ENCODE results near the gene SELENOO. TPM values are rescaled to one million over a fixed set of nuclear protein-coding genes. Genes with fewer than 3 reads are reported as not detected.

The SELENOO gene
- total RNA-seq, 1 experiment from 2014 or later = 27.0 TPM

DNA sequence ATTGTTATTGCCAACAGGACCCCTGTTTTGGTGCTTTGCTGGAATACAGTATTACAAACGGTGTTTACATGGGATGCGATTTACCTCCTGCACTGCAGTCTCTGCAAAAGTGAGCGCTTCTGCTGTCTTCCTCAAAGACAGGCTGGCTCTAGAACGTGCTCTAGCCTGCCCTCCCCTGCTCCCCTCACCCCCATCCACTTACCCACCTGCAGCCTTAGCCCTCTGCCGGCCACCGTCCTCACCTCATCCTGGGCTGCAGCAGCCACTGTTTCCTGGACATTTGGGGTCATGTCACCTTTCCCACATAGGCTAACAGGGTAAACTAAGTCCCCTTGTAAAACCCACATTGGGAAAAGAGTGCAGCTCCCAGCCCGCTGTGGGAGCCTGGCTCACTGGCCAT is 39.9 kb upstream of the SELENOO start:
- no peaks in the 10 kb centered on the region for H3K36me3 Mint-ChIP-seq
- no peak for TF ChIP-seq ZNF138 (CRISPR knock-in tag; conservative IDR thresholded peaks at IDR 0.05)
- no peak for TF ChIP-seq KAT7 (CRISPR knock-in tag; IDR thresholded peaks at IDR 0.05; ENCODE audit: borderline replicate concordance)
- no peak for TF ChIP-seq GTF2I (CRISPR knock-in tag; conservative IDR thresholded peaks at IDR 0.05)
- TF ChIP-seq, protein P1, sequence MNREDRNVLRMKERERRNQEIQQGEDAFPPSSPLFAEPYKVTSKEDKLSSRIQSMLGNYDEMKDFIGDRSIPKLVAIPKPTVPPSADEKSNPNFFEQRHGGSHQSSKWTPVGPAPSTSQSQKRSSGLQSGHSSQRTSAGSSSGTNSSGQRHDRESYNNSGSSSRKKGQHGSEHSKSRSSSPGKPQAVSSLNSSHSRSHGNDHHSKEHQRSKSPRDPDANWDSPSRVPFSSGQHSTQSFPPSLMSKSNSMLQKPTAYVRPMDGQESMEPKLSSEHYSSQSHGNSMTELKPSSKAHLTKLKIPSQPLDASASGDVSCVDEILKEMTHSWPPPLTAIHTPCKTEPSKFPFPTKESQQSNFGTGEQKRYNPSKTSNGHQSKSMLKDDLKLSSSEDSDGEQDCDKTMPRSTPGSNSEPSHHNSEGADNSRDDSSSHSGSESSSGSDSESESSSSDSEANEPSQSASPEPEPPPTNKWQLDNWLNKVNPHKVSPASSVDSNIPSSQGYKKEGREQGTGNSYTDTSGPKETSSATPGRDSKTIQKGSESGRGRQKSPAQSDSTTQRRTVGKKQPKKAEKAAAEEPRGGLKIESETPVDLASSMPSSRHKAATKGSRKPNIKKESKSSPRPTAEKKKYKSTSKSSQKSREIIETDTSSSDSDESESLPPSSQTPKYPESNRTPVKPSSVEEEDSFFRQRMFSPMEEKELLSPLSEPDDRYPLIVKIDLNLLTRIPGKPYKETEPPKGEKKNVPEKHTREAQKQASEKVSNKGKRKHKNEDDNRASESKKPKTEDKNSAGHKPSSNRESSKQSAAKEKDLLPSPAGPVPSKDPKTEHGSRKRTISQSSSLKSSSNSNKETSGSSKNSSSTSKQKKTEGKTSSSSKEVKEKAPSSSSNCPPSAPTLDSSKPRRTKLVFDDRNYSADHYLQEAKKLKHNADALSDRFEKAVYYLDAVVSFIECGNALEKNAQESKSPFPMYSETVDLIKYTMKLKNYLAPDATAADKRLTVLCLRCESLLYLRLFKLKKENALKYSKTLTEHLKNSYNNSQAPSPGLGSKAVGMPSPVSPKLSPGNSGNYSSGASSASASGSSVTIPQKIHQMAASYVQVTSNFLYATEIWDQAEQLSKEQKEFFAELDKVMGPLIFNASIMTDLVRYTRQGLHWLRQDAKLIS (CRISPR knock-in tag; IDR thresholded peaks at IDR 0.05; ENCODE audit: borderline replicate concordance) = no peak
- TF ChIP-seq CBFB (CRISPR knock-in tag; IDR thresholded peaks at IDR 0.05; ENCODE audit: low read depth) = no peak
- TF ChIP-seq, protein P2, sequence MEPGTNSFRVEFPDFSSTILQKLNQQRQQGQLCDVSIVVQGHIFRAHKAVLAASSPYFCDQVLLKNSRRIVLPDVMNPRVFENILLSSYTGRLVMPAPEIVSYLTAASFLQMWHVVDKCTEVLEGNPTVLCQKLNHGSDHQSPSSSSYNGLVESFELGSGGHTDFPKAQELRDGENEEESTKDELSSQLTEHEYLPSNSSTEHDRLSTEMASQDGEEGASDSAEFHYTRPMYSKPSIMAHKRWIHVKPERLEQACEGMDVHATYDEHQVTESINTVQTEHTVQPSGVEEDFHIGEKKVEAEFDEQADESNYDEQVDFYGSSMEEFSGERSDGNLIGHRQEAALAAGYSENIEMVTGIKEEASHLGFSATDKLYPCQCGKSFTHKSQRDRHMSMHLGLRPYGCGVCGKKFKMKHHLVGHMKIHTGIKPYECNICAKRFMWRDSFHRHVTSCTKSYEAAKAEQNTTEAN (CRISPR knock-in tag; IDR thresholded peaks at IDR 0.05) = no peak
- TF ChIP-seq, protein P3, sequence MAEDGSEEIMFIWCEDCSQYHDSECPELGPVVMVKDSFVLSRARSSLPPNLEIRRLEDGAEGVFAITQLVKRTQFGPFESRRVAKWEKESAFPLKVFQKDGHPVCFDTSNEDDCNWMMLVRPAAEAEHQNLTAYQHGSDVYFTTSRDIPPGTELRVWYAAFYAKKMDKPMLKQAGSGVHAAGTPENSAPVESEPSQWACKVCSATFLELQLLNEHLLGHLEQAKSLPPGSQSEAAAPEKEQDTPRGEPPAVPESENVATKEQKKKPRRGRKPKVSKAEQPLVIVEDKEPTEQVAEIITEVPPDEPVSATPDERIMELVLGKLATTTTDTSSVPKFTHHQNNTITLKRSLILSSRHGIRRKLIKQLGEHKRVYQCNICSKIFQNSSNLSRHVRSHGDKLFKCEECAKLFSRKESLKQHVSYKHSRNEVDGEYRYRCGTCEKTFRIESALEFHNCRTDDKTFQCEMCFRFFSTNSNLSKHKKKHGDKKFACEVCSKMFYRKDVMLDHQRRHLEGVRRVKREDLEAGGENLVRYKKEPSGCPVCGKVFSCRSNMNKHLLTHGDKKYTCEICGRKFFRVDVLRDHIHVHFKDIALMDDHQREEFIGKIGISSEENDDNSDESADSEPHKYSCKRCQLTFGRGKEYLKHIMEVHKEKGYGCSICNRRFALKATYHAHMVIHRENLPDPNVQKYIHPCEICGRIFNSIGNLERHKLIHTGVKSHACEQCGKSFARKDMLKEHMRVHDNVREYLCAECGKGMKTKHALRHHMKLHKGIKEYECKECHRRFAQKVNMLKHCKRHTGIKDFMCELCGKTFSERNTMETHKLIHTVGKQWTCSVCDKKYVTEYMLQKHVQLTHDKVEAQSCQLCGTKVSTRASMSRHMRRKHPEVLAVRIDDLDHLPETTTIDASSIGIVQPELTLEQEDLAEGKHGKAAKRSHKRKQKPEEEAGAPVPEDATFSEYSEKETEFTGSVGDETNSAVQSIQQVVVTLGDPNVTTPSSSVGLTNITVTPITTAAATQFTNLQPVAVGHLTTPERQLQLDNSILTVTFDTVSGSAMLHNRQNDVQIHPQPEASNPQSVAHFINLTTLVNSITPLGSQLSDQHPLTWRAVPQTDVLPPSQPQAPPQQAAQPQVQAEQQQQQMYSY (CRISPR knock-in tag; IDR thresholded peaks at IDR 0.05) = no peak
- TF ChIP-seq ZNF396 (CRISPR knock-in tag; IDR thresholded peaks at IDR 0.05; ENCODE audit: borderline replicate concordance) = no peak
- no peak for TF ChIP-seq ATF1 (CRISPR knock-in tag; IDR thresholded peaks at IDR 0.05)
- TF ChIP-seq EMX1 (CRISPR knock-in tag; IDR thresholded peaks at IDR 0.05) = no peak
- TF ChIP-seq ZNF416 (CRISPR knock-in tag; IDR thresholded peaks at IDR 0.05) = no peak
- TF ChIP-seq GRHL2 (CRISPR knock-in tag; IDR thresholded peaks at IDR 0.05; ENCODE audit: insufficient replicate concordance, severe bottlenecking) = no peak
- TF ChIP-seq, protein P4, sequence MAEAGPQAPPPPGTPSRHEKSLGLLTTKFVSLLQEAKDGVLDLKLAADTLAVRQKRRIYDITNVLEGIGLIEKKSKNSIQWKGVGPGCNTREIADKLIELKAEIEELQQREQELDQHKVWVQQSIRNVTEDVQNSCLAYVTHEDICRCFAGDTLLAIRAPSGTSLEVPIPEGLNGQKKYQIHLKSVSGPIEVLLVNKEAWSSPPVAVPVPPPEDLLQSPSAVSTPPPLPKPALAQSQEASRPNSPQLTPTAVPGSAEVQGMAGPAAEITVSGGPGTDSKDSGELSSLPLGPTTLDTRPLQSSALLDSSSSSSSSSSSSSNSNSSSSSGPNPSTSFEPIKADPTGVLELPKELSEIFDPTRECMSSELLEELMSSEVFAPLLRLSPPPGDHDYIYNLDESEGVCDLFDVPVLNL (CRISPR knock-in tag; IDR thresholded peaks at IDR 0.05; ENCODE audit: borderline replicate concordance, low read depth) = no peak
- TF ChIP-seq, protein P5, sequence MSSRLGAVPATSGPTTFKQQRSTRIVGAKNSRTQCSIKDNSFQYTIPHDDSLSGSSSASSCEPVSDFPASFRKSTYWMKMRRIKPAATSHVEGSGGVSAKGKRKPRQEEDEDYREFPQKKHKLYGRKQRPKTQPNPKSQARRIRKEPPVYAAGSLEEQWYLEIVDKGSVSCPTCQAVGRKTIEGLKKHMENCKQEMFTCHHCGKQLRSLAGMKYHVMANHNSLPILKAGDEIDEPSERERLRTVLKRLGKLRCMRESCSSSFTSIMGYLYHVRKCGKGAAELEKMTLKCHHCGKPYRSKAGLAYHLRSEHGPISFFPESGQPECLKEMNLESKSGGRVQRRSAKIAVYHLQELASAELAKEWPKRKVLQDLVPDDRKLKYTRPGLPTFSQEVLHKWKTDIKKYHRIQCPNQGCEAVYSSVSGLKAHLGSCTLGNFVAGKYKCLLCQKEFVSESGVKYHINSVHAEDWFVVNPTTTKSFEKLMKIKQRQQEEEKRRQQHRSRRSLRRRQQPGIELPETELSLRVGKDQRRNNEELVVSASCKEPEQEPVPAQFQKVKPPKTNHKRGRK (CRISPR knock-in tag; IDR thresholded peaks at IDR 0.05; ENCODE audit: borderline replicate concordance) = no peak
- TF ChIP-seq ZBTB21 (CRISPR knock-in tag; IDR thresholded peaks at IDR 0.05; ENCODE audit: borderline replicate concordance) = no peak
- TF ChIP-seq NFATC4 (CRISPR knock-in tag; IDR thresholded peaks at IDR 0.05) = no peak
- no peak for TF ChIP-seq TP53 (CRISPR knock-in tag; IDR thresholded peaks at IDR 0.05)
- TF ChIP-seq, protein P6, sequence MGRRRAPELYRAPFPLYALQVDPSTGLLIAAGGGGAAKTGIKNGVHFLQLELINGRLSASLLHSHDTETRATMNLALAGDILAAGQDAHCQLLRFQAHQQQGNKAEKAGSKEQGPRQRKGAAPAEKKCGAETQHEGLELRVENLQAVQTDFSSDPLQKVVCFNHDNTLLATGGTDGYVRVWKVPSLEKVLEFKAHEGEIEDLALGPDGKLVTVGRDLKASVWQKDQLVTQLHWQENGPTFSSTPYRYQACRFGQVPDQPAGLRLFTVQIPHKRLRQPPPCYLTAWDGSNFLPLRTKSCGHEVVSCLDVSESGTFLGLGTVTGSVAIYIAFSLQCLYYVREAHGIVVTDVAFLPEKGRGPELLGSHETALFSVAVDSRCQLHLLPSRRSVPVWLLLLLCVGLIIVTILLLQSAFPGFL (CRISPR knock-in tag; IDR thresholded peaks at IDR 0.05; ENCODE audit: borderline replicate concordance) = no peak
- TF ChIP-seq NR2C2 (CRISPR knock-in tag; IDR thresholded peaks at IDR 0.05) = no peak
- TF ChIP-seq ZNF121 (CRISPR knock-in tag; IDR thresholded peaks at IDR 0.05) = no peak
- peaks cover 7% of the 10 kb centered on the region for H3K4me1 Mint-ChIP-seq
- H3K27me3 Mint-ChIP-seq (ENCODE audit: low read depth) = no peaks in the 10 kb centered on the region; the same call in 1 of the 2 replicates
- no peak overlapping the region for H3K4me3 Mint-ChIP-seq
- no peaks in the 10 kb centered on the region for H3K9me3 Mint-ChIP-seq
- POLR2A ChIA-PET = no interaction called here
- CTCF ChIA-PET = interaction anchor here (1.1 kb wide), 1 partner anchor 12 kb away, joined by 4 read pairs; no protein-coding TSS in a partner anchor
- DNase-seq (ENCODE audit: low spot score) (no peak), ATAC-seq (0 out of 2 replicates have a peak, but pooled peaks have one; percentile 28)
- no peak overlapping the region for H3K27ac Mint-ChIP-seq

Measured in WTC11 (cell line).